OCI-LY1 (cell line): Measurements from ENCODE around the gene DMD.

Experiments used
- EZH2 ChIP-seq: fragments of 200-600 bp; sonication (generic), shearing (Covaris generic); IDR thresholded peaks from 2 replicates; pipeline ENCODE4 v1.8.0; 2017; ENCODE audit warnings: borderline replicate concordance, mixed run types, mild to moderate bottlenecking, antibody characterized with exemption, low read length, moderate library complexity, mixed read lengths
- TF ChIP-seq, protein P1 (sequence below): fragments of 200-600 bp; sonication (generic), shearing (Covaris generic); IDR thresholded peaks from 2 replicates; pipeline ENCODE4 v1.5.1; 2017; ENCODE audit warnings: mild to moderate bottlenecking, antibody characterized with exemption, low read length, moderate library complexity, mixed read lengths

DNA sequence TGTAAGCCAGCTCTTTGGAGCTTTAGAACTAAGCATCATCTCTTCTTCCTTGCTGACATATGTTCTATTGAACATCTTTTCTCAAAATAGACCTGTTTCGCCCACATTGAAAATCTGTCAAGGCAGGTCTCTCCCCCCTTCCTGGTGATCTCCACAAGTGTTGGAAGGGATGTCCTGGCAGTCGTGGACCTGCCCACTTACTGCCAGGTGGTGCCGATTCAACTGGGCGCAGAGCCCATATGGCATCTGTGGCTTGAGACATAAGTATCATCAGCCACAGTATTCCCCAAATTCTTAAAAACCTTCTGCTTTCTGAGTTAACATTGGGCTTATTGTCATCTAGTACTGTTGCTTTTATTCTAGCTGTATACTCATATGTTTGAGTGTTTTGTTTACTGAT, 1170.2 kb downstream of the DMD start:
- TF ChIP-seq, protein P1, sequence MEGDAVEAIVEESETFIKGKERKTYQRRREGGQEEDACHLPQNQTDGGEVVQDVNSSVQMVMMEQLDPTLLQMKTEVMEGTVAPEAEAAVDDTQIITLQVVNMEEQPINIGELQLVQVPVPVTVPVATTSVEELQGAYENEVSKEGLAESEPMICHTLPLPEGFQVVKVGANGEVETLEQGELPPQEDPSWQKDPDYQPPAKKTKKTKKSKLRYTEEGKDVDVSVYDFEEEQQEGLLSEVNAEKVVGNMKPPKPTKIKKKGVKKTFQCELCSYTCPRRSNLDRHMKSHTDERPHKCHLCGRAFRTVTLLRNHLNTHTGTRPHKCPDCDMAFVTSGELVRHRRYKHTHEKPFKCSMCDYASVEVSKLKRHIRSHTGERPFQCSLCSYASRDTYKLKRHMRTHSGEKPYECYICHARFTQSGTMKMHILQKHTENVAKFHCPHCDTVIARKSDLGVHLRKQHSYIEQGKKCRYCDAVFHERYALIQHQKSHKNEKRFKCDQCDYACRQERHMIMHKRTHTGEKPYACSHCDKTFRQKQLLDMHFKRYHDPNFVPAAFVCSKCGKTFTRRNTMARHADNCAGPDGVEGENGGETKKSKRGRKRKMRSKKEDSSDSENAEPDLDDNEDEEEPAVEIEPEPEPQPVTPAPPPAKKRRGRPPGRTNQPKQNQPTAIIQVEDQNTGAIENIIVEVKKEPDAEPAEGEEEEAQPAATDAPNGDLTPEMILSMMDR = no peak
- TF ChIP-seq EZH2 = no peak
